Heart left ventricle (tissue), 16 donors: Measurements from ENCODE around the gene GPR32. TPM values are rescaled to one million over a fixed set of nuclear protein-coding genes. Genes with fewer than 3 reads are reported as not detected.

ENCODE experiments used
- ATAC-seq, 4 donors: fragments of 200-7000 bp; cut with Tn5 transposase; one replicate each; pipeline ENCODE4 v1.9.1; 2020 to 2022; ENCODE audit warnings: moderate library complexity in 4 of 4, mild to moderate bottlenecking in 3 of 4, moderate number of reproducible peaks in 1 of 4
- DNase-seq, 5 donors: peaks; one replicate each; pipeline ENCODE4 v3.0.0-alpha.2; 2020
- H3K27ac ChIP-seq, 12 donors: fragments of 200-600 bp; sonication (generic) in 4 of 12; one replicate each; pipeline versions ENCODE4 v1.5.0 to v1.8.0; 2016 to 2022; ENCODE audit warnings: mild to moderate bottlenecking in 2 of 12
- H3K27me3 ChIP-seq, 9 donors: fragments of 200-600 bp; sonication (generic) in 2 of 9; one replicate each; pipeline versions ENCODE4 v1.5.1 to v1.8.0; 2016 to 2022; ENCODE audit warnings: mild to moderate bottlenecking in 3 of 9
- H3K36me3 ChIP-seq, 9 donors: fragments of 200-600 bp; sonication (generic) in 2 of 9; one replicate each; pipeline versions ENCODE4 v1.5.0 to v1.8.0; 2018 to 2022; ENCODE audit warnings: mild to moderate bottlenecking in 2 of 9
- H3K4me1 ChIP-seq, 12 donors: fragments of 200-600 bp; sonication (generic) in 4 of 12; one replicate each; pipeline versions ENCODE4 v1.5.0 to v1.8.0; 2016 to 2022; ENCODE audit warnings: mild to moderate bottlenecking in 3 of 12
- H3K4me3 ChIP-seq, 12 donors: fragments of 200-600 bp; sonication (generic) in 4 of 12; one replicate each; pipeline versions ENCODE4 v1.5.0 to v1.8.0; 2017 to 2022; ENCODE audit warnings: mild to moderate bottlenecking in 9 of 12, moderate library complexity in 4 of 12
- H3K9me3 ChIP-seq, 12 donors: fragments of 200-600 bp; sonication (generic) in 4 of 12; one replicate each; pipeline versions ENCODE4 v1.5.0 to v1.8.0; 2016 to 2022; ENCODE audit warnings: mild to moderate bottlenecking in 1 of 12
- POLR2A ChIP-seq, 2 donors: fragments of 450-650 bp; IDR thresholded peaks; one replicate each; pipeline ENCODE4 v1.6.1; 2017; ENCODE audit warnings: antibody characterized with exemption in 2 of 2, mild to moderate bottlenecking in 2 of 2, moderate library complexity in 2 of 2
- WGBS, 4 donors: extraction: QIAGEN DNeasy Blood & Tissue Kit in 2 of 4; methylation state at CpG; one replicate each; pipeline versions ENCODE4 v1.1.5 to v1.1.7; 2013 to 2018; 5-methylcytosine and 5-hydroxymethylcytosine counted together
- intact Hi-C, 10 donors: fragments of 100-400 bp; cut with DNase I; formaldehyde crosslinking; loops; one replicate each; pipeline versions ENCODE4 v1.11.1 to v1.14.2; 2022
- polyA plus RNA-seq, 2 donors: library from polyadenylated mRNA; stranded (reverse); fragments of 200-250 nt; gene quantifications; one replicate each; pipeline ENCODE4 v1.2.3, GENCODE V29; 2013
- total RNA-seq, 9 donors: library from RNA; depleted of rRNA in 2 of 9; stranded (reverse); fragments of >200 nt in 2 of 9; fragmentation: NEBNext Ultra II Directional in 3 of 9; extraction: Animal tissue kit (Norgen Biotek cat#: 25700) in 3 of 9; gene quantifications; one replicate each; pipeline versions ENCODE4 v1.1.0 to v1.2.4, GENCODE V29; 2016 to 2023
- TF ChIP-seq, protein P1 (sequence below), 12 donors: fragments of 200-600 bp; sonication (generic) in 4 of 12; IDR thresholded peaks; one replicate each; pipeline versions ENCODE4 v1.5.0 to v1.8.0; 2018 to 2022; ENCODE audit warnings: antibody characterized with exemption in 12 of 12, mild to moderate bottlenecking in 5 of 12
- donor health status: ischemic (EF 13 %, LVEDD 7.1; RV severe dilation, severe dysfunction).
- donor health status: healthy with polysubstance abuse.
- donor health status: DM: no; HTN: yes; CAD: no.
- donor health status: DM: no; HTN: no; CAD: no.
- donor health status: ischemic (EF 25% LVEDD 6.9; RV normal size, moderate dysfunction).
- donor health status: ischemic (EF 25% LVEDD 5.7; RV mildly dilated, moderate dysfunction).
- donor health status: healthy.
- donor health status: DM: yes; HTN: yes; CAD: no.
- donor health status: ischemic (EF 35%, LVEDD 5.7; RV mildly dilated, moderate dysfunction).
- donor health status: nonischemic (EF 11% LVEDD 7.7; RV severe dilation, severe dysfunction).
- donor health status: DM: yes; HTN: yes; CAD: no.
- donor health status: PGD.
- donor health status: ischemic (EF 29% LVEDD 5.4; RV normal size, mild dysfunction).
- donor health status: nonischemic (EF 23%, LVEDD 6.1; RV moderate dilation, normal function).

The GPR32 gene
- total and polyA plus RNA-seq, 11 donors = not detected

- Histone ChIP-seq H3K4me1 (no peaks in the 10 kb centered on the region), H3K4me3 (no peak overlapping the region), H3K36me3 (no peaks in the 10 kb centered on the region), H3K27me3 (peaks cover 0 to 72% (median 18%) of the 10 kb centered on the region in 9 donors), H3K9me3 (no peaks in the 10 kb centered on the region), H3K27ac (no peak overlapping the region)
- WGBS, 4 donors = 33 to 40% (median 37%) methylated on average over 7 of the region's 7 CpGs
- ATAC-seq = no peak
- TF ChIP-seq, protein P1, sequence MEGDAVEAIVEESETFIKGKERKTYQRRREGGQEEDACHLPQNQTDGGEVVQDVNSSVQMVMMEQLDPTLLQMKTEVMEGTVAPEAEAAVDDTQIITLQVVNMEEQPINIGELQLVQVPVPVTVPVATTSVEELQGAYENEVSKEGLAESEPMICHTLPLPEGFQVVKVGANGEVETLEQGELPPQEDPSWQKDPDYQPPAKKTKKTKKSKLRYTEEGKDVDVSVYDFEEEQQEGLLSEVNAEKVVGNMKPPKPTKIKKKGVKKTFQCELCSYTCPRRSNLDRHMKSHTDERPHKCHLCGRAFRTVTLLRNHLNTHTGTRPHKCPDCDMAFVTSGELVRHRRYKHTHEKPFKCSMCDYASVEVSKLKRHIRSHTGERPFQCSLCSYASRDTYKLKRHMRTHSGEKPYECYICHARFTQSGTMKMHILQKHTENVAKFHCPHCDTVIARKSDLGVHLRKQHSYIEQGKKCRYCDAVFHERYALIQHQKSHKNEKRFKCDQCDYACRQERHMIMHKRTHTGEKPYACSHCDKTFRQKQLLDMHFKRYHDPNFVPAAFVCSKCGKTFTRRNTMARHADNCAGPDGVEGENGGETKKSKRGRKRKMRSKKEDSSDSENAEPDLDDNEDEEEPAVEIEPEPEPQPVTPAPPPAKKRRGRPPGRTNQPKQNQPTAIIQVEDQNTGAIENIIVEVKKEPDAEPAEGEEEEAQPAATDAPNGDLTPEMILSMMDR (IDR thresholded peaks at IDR 0.05) = no peak
- TF ChIP-seq POLR2A (IDR thresholded peaks at IDR 0.05) = no peak
- intact Hi-C loops = no loop called here
- DNase-seq = no peak
Measured at GRCh38 chr19:50735869-50736268, 34.4 kb upstream of the GPR32 start.

DNA sequence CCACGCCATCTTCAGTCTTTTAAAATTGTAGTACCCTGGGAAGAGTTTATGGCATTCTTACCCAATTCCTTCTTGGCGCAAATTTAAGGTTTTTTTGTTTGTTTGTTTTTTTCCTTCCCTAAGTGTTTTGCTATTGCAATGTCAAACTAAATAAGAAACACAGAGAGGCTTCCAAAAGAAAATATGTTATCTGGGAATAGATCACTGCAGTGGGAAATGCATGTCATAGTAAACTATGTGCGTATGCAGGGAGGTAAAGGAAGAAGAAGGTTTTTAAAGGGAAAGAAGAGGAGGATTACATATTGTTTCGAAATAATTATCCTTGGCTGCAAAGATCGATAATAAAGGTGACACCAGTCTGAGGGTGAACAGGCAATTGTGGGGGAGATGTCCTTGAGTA is 33.9 kb upstream of the GPR32 start:
- no peaks in the 10 kb centered on the region for H3K36me3 ChIP-seq
- WGBS, 4 donors = 55 to 72% (median 69%) methylated on average over 5 of the region's 5 CpGs
- no peak for TF ChIP-seq POLR2A (IDR thresholded peaks at IDR 0.05)
- TF ChIP-seq, protein P1 (IDR thresholded peaks at IDR 0.05) = no peak
- intact Hi-C loops = no loop called here
- no peaks in the 10 kb centered on the region for H3K9me3 ChIP-seq
- peaks cover 0 to 77% (median 18%) of the 10 kb centered on the region in 9 donors for H3K27me3 ChIP-seq
- H3K4me1 ChIP-seq = no peaks in the 10 kb centered on the region
- DNase-seq = no peak
- H3K4me3 ChIP-seq = no peak overlapping the region
- no peak for ATAC-seq
- no peak overlapping the region for H3K27ac ChIP-seq

DNA sequence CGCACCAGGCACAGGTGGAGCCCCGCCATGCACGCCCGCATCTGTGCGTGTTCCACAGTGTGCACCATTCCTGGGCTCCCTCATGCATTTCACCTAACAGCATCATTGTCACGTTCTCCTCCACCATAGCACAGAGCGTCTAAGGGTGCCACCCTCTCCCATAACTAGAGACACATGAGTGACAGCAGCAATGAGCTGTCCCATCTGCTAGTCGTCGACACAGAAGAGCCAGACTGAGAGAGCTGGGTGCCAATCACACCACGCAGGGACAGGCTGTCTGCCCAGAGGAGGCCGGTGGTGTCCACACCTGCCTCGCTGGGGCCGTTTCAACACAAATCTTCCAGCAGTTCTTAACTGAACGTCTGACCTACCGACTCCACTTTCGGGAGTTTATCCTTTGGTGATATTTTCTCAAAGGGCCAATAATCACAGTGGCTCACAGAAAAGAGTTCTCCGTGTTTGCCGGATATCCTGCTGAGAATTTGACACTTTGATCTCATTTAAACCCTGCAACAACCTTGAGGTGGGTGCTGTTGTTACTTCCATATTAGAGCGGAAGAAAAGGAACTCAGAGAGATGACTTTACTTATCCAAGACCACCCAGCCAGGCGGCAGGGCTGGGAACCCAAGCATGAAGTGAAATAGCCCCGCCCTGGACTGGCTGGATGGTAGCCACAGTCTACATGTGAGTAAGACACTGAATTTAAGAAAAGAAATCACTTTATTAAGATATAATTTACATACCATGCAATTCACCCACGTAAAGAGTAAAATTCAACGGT is 30.9 kb upstream of the GPR32 start:
- intact Hi-C loops = no loop called here
- no peak for ATAC-seq

GRCh38 chr19:50739914-50740426 is 30.3 kb upstream of the GPR32 start:
- no peaks in the 10 kb centered on the region for H3K4me1 ChIP-seq
- no peaks in the 10 kb centered on the region for H3K36me3 ChIP-seq
- peaks cover 0 to 76% (median 19%) of the 10 kb centered on the region in 9 donors for H3K27me3 ChIP-seq
- intact Hi-C loops = no loop called here
- DNase-seq (no peak), ATAC-seq (no peak)
- no peaks in the 10 kb centered on the region for H3K9me3 ChIP-seq
- no peak for TF ChIP-seq POLR2A (IDR thresholded peaks at IDR 0.05)
- TF ChIP-seq, protein P1 (IDR thresholded peaks at IDR 0.05) = no peak
- 60 to 70% (median 63%) methylated on average over 11 of the region's 11 CpGs for WGBS, 4 donors
- H3K4me3 ChIP-seq = no peak overlapping the region
- H3K27ac ChIP-seq = no peak overlapping the region

More for the DNA sequence above, 30.9 kb upstream of the GPR32 start:
- peaks cover 0 to 79% (median 21%) of the 10 kb centered on the region in 9 donors for H3K27me3 ChIP-seq
- H3K27ac ChIP-seq = no peak overlapping the region
- no peaks in the 10 kb centered on the region for H3K4me1 ChIP-seq
- TF ChIP-seq, protein P1 (IDR thresholded peaks at IDR 0.05) = no peak
- TF ChIP-seq POLR2A (IDR thresholded peaks at IDR 0.05) = no peak
- 74 to 78% (median 76%) methylated on average over 23 of the region's 23 CpGs for WGBS, 4 donors
- H3K9me3 ChIP-seq = no peaks in the 10 kb centered on the region
- DNase-seq = no peak
- H3K4me3 ChIP-seq = no peak overlapping the region
- H3K36me3 ChIP-seq = no peaks in the 10 kb centered on the region
